Measurements from ENCODE around the gene NUDT1. TPM values are rescaled to one million over a fixed set of nuclear protein-coding genes. Genes with fewer than 3 reads are reported as not detected.

NUDT1 gene
- total RNA-seq, 2 experiments from 2014 or later, result 12.8 to 13.0 TPM

DNA sequence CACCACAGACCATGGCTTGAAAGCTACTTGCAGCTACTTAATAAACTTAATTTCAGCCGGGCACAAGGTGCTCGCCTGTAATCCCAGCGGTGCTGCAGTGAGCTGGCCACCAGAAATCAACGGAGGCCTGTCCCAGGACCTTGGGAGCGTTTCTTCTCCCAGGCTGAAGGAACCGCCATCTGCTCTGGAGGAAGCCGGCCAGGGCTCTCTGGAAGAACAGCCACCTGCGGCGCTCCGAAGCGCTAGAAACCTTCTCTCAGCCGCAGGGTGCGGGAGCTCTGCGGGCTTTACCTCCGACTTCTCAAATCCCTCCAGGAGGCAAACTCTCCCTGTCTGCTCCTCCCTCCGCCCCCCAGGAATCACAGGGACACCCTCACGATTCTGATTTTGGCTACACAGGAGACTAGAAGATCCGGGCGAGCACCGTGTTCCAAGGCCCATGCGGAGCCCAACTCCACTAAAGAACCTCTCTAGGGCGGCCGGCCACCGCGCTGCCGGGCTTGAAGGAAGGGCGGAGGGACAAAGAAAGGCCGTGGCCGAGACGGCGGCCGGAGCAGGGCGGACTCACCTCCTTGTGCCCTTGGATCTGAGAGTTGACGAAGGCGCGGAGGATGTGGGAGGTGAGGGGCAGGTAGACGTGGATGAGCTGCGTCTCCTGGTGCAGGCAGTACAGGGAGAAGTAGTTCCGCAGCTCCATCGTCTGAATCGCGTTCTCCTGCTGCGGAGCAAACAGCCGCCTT lies 14.4 kb downstream of the NUDT1 start:
- Histone ChIP-seq H3K4me1 (ENCODE audit: insufficient read depth, low read length) (peaks cover 15% of the 10 kb centered on the region), H3K27ac (ENCODE audit: low read depth in 1 of 2, low read length in 2 of 2) (no peak overlapping the region), H3K9me3 (ENCODE audit: control insufficient read depth in 1 of 2, insufficient read depth in 1 of 2, low read length in 2 of 2) (no peaks in the 10 kb centered on the region), H3K27me3 (ENCODE audit: control insufficient read depth in 1 of 2, insufficient read depth in 2 of 2, low read length in 2 of 2) (no peaks in the 10 kb centered on the region), H3K36me3 (ENCODE audit: insufficient read depth, low read length) (no peaks in the 10 kb centered on the region), H3K4me3 (ENCODE audit: low read length) (no peak overlapping the region)
- Mint-ChIP-seq H3K4me1 (ENCODE audit: low read depth) (peaks cover 7% of the 10 kb centered on the region), H3K27me3 (no peaks in the 10 kb centered on the region), H3K9me3 (no peaks in the 10 kb centered on the region), H3K27ac (no peak overlapping the region), H3K4me3 (no peak overlapping the region), H3K36me3 (ENCODE audit: low read depth) (peaks cover 4% of the 10 kb centered on the region)
- POLR2A ChIA-PET, result no interaction called here
- no peak for ATAC-seq (ENCODE audit: poor library complexity)
- TF ChIP-seq, protein P1, sequence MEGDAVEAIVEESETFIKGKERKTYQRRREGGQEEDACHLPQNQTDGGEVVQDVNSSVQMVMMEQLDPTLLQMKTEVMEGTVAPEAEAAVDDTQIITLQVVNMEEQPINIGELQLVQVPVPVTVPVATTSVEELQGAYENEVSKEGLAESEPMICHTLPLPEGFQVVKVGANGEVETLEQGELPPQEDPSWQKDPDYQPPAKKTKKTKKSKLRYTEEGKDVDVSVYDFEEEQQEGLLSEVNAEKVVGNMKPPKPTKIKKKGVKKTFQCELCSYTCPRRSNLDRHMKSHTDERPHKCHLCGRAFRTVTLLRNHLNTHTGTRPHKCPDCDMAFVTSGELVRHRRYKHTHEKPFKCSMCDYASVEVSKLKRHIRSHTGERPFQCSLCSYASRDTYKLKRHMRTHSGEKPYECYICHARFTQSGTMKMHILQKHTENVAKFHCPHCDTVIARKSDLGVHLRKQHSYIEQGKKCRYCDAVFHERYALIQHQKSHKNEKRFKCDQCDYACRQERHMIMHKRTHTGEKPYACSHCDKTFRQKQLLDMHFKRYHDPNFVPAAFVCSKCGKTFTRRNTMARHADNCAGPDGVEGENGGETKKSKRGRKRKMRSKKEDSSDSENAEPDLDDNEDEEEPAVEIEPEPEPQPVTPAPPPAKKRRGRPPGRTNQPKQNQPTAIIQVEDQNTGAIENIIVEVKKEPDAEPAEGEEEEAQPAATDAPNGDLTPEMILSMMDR (IDR thresholded peaks at IDR 0.05), result no peak
- intact Hi-C loops (cut with DNase I, micrococcal nuclease), result no loop called here
- no peak for DNase-seq
- CTCF ChIA-PET, result no interaction called here

DNA sequence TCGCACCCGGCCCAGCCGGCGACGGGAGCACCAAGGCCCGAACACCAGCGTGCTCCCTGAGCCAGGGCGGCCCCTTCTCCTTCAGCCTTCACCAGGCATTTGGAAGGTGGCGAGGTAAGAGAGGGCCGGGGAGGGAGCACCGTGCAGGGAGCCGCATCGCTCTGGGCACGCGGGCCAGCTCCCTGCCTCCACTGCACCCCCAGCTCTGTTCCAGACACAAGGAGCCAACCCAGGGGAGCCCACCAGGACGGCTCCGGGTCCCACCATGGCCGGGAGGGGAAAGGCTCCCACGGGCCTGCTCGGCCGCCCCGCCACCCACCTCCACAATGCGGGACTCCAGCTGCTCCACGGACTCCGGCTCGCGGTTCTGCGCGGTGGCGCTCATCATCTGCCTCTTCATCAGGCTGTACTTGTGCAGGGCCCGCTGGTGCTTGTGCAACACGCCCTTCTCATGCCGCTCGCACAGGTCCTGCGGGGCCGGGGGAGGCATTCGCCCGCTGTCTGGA lies 15.1 kb downstream of the NUDT1 start:
- intact Hi-C loops (cut with DNase I, micrococcal nuclease), result no loop called here
- peaks cover 13% of the 10 kb centered on the region for H3K4me1 Mint-ChIP-seq (ENCODE audit: low read depth)
- H3K27ac ChIP-seq (ENCODE audit: low read depth in 1 of 2, low read length in 2 of 2), result no peak overlapping the region
- no peaks in the 10 kb centered on the region for H3K9me3 Mint-ChIP-seq
- DNase-seq (no peak), ATAC-seq (ENCODE audit: poor library complexity) (no peak)
- no peaks in the 10 kb centered on the region for H3K9me3 ChIP-seq (ENCODE audit: control insufficient read depth in 1 of 2, insufficient read depth in 1 of 2, low read length in 2 of 2)
- H3K36me3 ChIP-seq (ENCODE audit: insufficient read depth, low read length), result no peaks in the 10 kb centered on the region
- H3K4me3 Mint-ChIP-seq, result no peak overlapping the region
- TF ChIP-seq, protein P1 (IDR thresholded peaks at IDR 0.05), result no peak
- no peaks in the 10 kb centered on the region for H3K27me3 ChIP-seq (ENCODE audit: control insufficient read depth in 1 of 2, insufficient read depth in 2 of 2, low read length in 2 of 2)
- no peaks in the 10 kb centered on the region for H3K27me3 Mint-ChIP-seq
- H3K36me3 Mint-ChIP-seq (ENCODE audit: low read depth), result peaks cover 4% of the 10 kb centered on the region
- H3K27ac Mint-ChIP-seq, result no peak overlapping the region
- POLR2A ChIA-PET, result no interaction called here
- no peak overlapping the region for H3K4me3 ChIP-seq (ENCODE audit: low read length)
- CTCF ChIA-PET, result no interaction called here
- H3K4me1 ChIP-seq (ENCODE audit: insufficient read depth, low read length), result peaks cover 20% of the 10 kb centered on the region

GRCh38 chr7:2257651-2258050 lies 15.6 kb downstream of the NUDT1 start:
- H3K27ac Mint-ChIP-seq, result no peak overlapping the region
- TF ChIP-seq, protein P1 (IDR thresholded peaks at IDR 0.05), result no peak
- no peak overlapping the region for H3K4me3 ChIP-seq (ENCODE audit: low read length)
- ATAC-seq (ENCODE audit: poor library complexity) (no peak), DNase-seq (no peak)
- H3K27me3 Mint-ChIP-seq, result no peaks in the 10 kb centered on the region
- H3K4me1 Mint-ChIP-seq (ENCODE audit: low read depth), result peaks cover 13% of the 10 kb centered on the region
- intact Hi-C loops (cut with DNase I, micrococcal nuclease), result no loop called here
- ChIA-PET POLR2A (no interaction called here), CTCF (no interaction called here)
- H3K36me3 ChIP-seq (ENCODE audit: insufficient read depth, low read length), result no peaks in the 10 kb centered on the region
- no peak overlapping the region for H3K27ac ChIP-seq (ENCODE audit: low read depth in 1 of 2, low read length in 2 of 2)
- no peaks in the 10 kb centered on the region for H3K27me3 ChIP-seq (ENCODE audit: control insufficient read depth in 1 of 2, insufficient read depth in 2 of 2, low read length in 2 of 2)
- H3K36me3 Mint-ChIP-seq (ENCODE audit: low read depth), result peaks cover 4% of the 10 kb centered on the region
- H3K9me3 ChIP-seq (ENCODE audit: control insufficient read depth in 1 of 2, insufficient read depth in 1 of 2, low read length in 2 of 2), result no peaks in the 10 kb centered on the region
- H3K9me3 Mint-ChIP-seq, result no peaks in the 10 kb centered on the region
- no peak overlapping the region for H3K4me3 Mint-ChIP-seq
- peaks cover 17% of the 10 kb centered on the region for H3K4me1 ChIP-seq (ENCODE audit: insufficient read depth, low read length)
